HepG2 (cell line): Measurements from ENCODE around the gene RABGAP1L. TPM values are rescaled to one million over a fixed set of nuclear protein-coding genes. Genes with fewer than 3 reads are reported as not detected.

Source experiments
- ATAC-seq: fragments of 200-7000 bp; cut with Tn5 transposase; 3 replicates; pipeline ENCODE4 v1.9.1; 2020; ENCODE audit warnings: mild to moderate bottlenecking, moderate library complexity
- BruUV-seq: library from RNA; stranded (reverse); fragments of 400-500 nt; replicated peaks from 2 replicates; lab custom pipeline; 2021; lab: Mats Ljungman, UMichigan
- CTCF ChIA-PET: fragments of 300-600 bp; formaldehyde crosslinking; extraction: SDS; loops from one replicate; lab custom pipeline; 2021; ENCODE audit warnings: low total read pairs, inconsistent platforms, low intra/inter-chr PET ratio; lab: Yijun Ruan, JAX
- POLR2A ChIA-PET: fragments of 350-600 bp; sonication (Branson Sonifier 250); formaldehyde crosslinking; loops from one replicate; lab custom pipeline; 2020; ENCODE audit warnings: antibody characterized with exemption, inconsistent platforms; lab: Yijun Ruan, JAX
- DNase-seq: peaks from one replicate; pipeline ENCODE4 v3.0.0-alpha.2; 2015; ENCODE audit warnings: low spot score
- FAIRE-seq: peaks from 3 replicates; lab custom pipeline; 2011; peaks lifted over from hg19 to GRCh38; lab: Jason Lieb, UNC
- H2AFZ ChIP-seq: one replicate; pipeline ENCODE4 v1.6.1; 2011; ENCODE audit warnings: low read length, inconsistent platforms
- H3K27ac ChIP-seq: fragments of 300-600 bp; 3 replicates; pipeline ENCODE4 v1.8.0; 2011; ENCODE audit warnings: mixed run types, mild to moderate bottlenecking, mixed read lengths, low read length, inconsistent platforms; ENCODE audit not compliant: insufficient read depth; ENCODE audit errors: extremely low read length
- H3K27me3 ChIP-seq, 2 experiments: fragments of 200-600 bp in 1 of 2; 2 replicates in 1 of 2; 3 replicates in 1 of 2; pipeline versions ENCODE4 v1.6.0 to v1.8.0; 2011; ENCODE audit warnings: low read length in 2 of 2, mild to moderate bottlenecking in 2 of 2, moderate library complexity in 2 of 2, inconsistent platforms in 1 of 2; ENCODE audit not compliant: insufficient read depth in 2 of 2, control insufficient read depth in 1 of 2
- H3K36me3 ChIP-seq, 2 experiments: fragments of 200-600 bp in 1 of 2; replicated peaks in 1 of 2; 2 replicates in 1 of 2; 3 replicates in 1 of 2; pipeline versions ENCODE4 v1.5.1 to v1.8.0; 2011; ENCODE audit warnings: low read length in 2 of 2, inconsistent platforms in 1 of 2; ENCODE audit not compliant: insufficient read depth in 2 of 2, control insufficient read depth in 1 of 2
- H3K4me1 ChIP-seq: 2 replicates; pipeline ENCODE4 v1.5.1; 2012; ENCODE audit warnings: low read length, inconsistent platforms; ENCODE audit not compliant: insufficient read depth
- H3K4me2 ChIP-seq: 2 replicates; pipeline ENCODE4 v1.6.0; 2011; ENCODE audit warnings: low read depth, low read length, inconsistent platforms
- H3K4me3 ChIP-seq, 3 experiments: fragments of 200-600 bp in 1 of 3; sonication (generic), shearing (Covaris generic) in 1 of 3; replicated peaks in 1 of 3; 2 replicates each; pipeline ENCODE4 v1.5.1; 2011 to 2016; ENCODE audit warnings: low read length in 3 of 3, inconsistent platforms in 2 of 3, low read depth in 2 of 3, mild to moderate bottlenecking in 2 of 3, control low read depth in 1 of 3, mixed read lengths in 1 of 3; ENCODE audit not compliant: insufficient read depth in 1 of 3
- H3K79me2 ChIP-seq: one replicate; pipeline ENCODE4 v1.6.1; 2011; ENCODE audit warnings: low read length, inconsistent platforms; ENCODE audit not compliant: insufficient read depth
- H3K9ac ChIP-seq: 2 replicates; pipeline ENCODE4 v1.6.0; 2011; ENCODE audit warnings: mild to moderate bottlenecking, low read depth, low read length, inconsistent platforms; ENCODE audit not compliant: insufficient read depth
- H3K9me3 ChIP-seq: 2 replicates; pipeline ENCODE4 v1.5.1; 2012; ENCODE audit warnings: mild to moderate bottlenecking, low read length
- H4K20me1 ChIP-seq: 2 replicates; pipeline ENCODE4 v1.6.0; 2011; ENCODE audit warnings: inconsistent platforms, mild to moderate bottlenecking, low read length, moderate library complexity; ENCODE audit not compliant: insufficient read depth
- BHLHE40 ChIP-seq: IDR thresholded peaks from 2 replicates; pipeline ENCODE4 v1.6.1; 2011; ENCODE audit warnings: low read length, improper control_type of control experiment
- EP300 ChIP-seq, 3 experiments: sonication (generic) in 1 of 3; formaldehyde crosslinking in 1 of 3; IDR thresholded peaks; 2 replicates each; pipeline versions ENCODE4 v1.5.1 to v1.6.1; 2011 to 2020; ENCODE audit warnings: low read depth in 2 of 3, low read length in 2 of 3, borderline replicate concordance in 1 of 3, improper control_type of control experiment in 1 of 3, mild to moderate bottlenecking in 1 of 3, missing genetic modification reagents in 1 of 3, moderate library complexity in 1 of 3
- KDM5A ChIP-seq: fragments of 200-600 bp; sonication (generic); IDR thresholded peaks from 2 replicates; pipeline ENCODE4 v1.7.0; 2018; ENCODE audit warnings: antibody characterized with exemption, mild to moderate bottlenecking, low read length, borderline replicate concordance
- MTF2 ChIP-seq: sonication (generic); formaldehyde crosslinking; IDR thresholded peaks from 2 replicates; pipeline ENCODE4 v1.5.0; 2020; ENCODE audit warnings: missing genetic modification reagents, borderline replicate concordance
- NCOA2 ChIP-seq: sonication (generic); formaldehyde crosslinking; IDR thresholded peaks from 2 replicates; pipeline ENCODE4 v1.8.0; 2022; ENCODE audit warnings: inconsistent platforms
- NFYC ChIP-seq: IDR thresholded peaks from 2 replicates; pipeline ENCODE4 v1.6.1; 2016; ENCODE audit warnings: missing genetic modification reagents, missing compliant biosample characterization
- PAXIP1 ChIP-seq: sonication (generic); formaldehyde crosslinking; conservative IDR thresholded peaks from 2 replicates; pipeline ENCODE4 v1.4.0; 2020; ENCODE audit warnings: mild to moderate bottlenecking, missing genetic modification reagents, moderate library complexity
- POLR2AphosphoS2 ChIP-seq: IDR thresholded peaks from 2 replicates; pipeline ENCODE4 v1.6.1; 2011; ENCODE audit warnings: low read depth, low read length, improper control_type of control experiment
- ZFP36 ChIP-seq: fragments of 150-350 bp; IDR thresholded peaks from 2 replicates; pipeline ENCODE4 v1.6.1; 2018; ENCODE audit warnings: borderline replicate concordance, low read length, low read depth; ENCODE audit not compliant: partially characterized antibody
- ZNF232 ChIP-seq: sonication (generic); formaldehyde crosslinking; IDR thresholded peaks from 2 replicates; pipeline ENCODE4 v1.4.0; 2020; ENCODE audit warnings: missing genetic modification reagents, borderline replicate concordance
- ZNF337 ChIP-seq: sonication (generic); formaldehyde crosslinking; IDR thresholded peaks from 2 replicates; pipeline ENCODE4 v1.5.1; 2020; ENCODE audit warnings: missing genetic modification reagents, low read depth, mild to moderate bottlenecking, borderline replicate concordance
- ZNF605 ChIP-seq: sonication (generic); formaldehyde crosslinking; IDR thresholded peaks from 2 replicates; pipeline ENCODE4 v1.8.0; 2022; ENCODE audit warnings: mild to moderate bottlenecking, missing genetic modification reagents
- ZNF607 ChIP-seq: sonication (generic); formaldehyde crosslinking; IDR thresholded peaks from 2 replicates; pipeline ENCODE4 v1.5.1; 2020; ENCODE audit warnings: missing genetic modification reagents, mild to moderate bottlenecking, borderline replicate concordance
- ZNF772 ChIP-seq: sonication (generic); formaldehyde crosslinking; IDR thresholded peaks from 2 replicates; pipeline ENCODE4 v1.5.0; 2020; ENCODE audit warnings: mild to moderate bottlenecking, missing genetic modification reagents
- ZNF790 ChIP-seq: sonication (generic); formaldehyde crosslinking; IDR thresholded peaks from 2 replicates; pipeline ENCODE4 v1.8.0; 2022; ENCODE audit warnings: missing genetic modification reagents, mild to moderate bottlenecking, borderline replicate concordance
- in situ Hi-C: cut with HindIII; loops from 2 replicates; pipeline ENCODE4 v1.10.0; 2017; ENCODE audit warnings: low pct_unique_long_range_greater_than_20kb; ENCODE audit not compliant: extremely low pct_ligation_motif_present
- intact Hi-C: fragments of 100-400 bp; cut with micrococcal nuclease; formaldehyde crosslinking; loops from one replicate; pipeline ENCODE4 v1.10.0; 2022; ENCODE audit not compliant: unreplicated experiment
- polyA plus RNA-seq, 8 experiments: library from polyadenylated mRNA; depleted of rRNA in 3 of 8; stranded (reverse) in 7 of 8; unstranded in 1 of 8; fragments of >200 nt; fragmentation: Illumina TruSeq in 4 of 8; extraction: Trizol in 4 of 8; gene quantifications; 2 replicates each; pipeline versions ENCODE4 v1.2.1 to v1.2.3, GENCODE V29; 2011 to 2016; ENCODE audit warnings: low read depth in 4 of 8, missing spikeins in 1 of 8, mixed read lengths in 1 of 8; ENCODE audit not compliant: insufficient read depth in 1 of 8
- total RNA-seq, 5 experiments: library from RNA; depleted of rRNA; stranded (reverse); fragments of >200 nt; fragmentation: Illumina TruSeq; extraction: Trizol; gene quantifications; 2 replicates each; pipeline ENCODE4 v1.2.3, GENCODE V29; 2016; ENCODE audit warnings: low read depth in 1 of 5
- TF ChIP-seq, protein P1 (sequence below): sonication (generic); formaldehyde crosslinking; IDR thresholded peaks from 2 replicates; pipeline ENCODE4 v1.4.0; 2020; ENCODE audit warnings: missing genetic modification reagents

The RABGAP1L gene
- total and polyA plus RNA-seq, 2 of the 13 experiments (the other 11 are each of a cell fraction or from before 2014, with no cell fraction given) = 7.9 to 22.6 TPM

DNA sequence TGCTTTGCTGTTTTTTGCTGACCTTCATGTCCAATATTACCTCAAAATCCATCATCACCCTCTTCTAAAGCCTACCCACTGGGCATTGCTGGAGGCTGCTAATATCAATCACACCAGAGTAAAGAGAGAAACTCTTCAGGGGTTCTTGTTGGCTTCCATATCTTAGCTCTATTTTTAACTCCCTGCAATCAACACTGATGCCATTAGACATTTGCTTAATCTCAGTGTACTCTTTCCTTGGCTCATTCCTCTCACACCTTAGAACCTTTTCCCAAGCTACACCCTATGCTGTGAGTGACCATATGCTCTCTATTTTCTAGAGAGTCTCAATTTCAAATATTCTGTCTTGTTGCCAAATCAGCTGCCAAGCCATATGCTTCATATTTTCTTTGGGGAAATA, 40.6 kb upstream of the RABGAP1L start:
- H3K4me2 ChIP-seq = no peak overlapping the region
- H3K9ac ChIP-seq = no peak overlapping the region
- H3K27ac ChIP-seq = no peak overlapping the region
- H2AFZ ChIP-seq = no peak overlapping the region
- DNase-seq = no peak
- intact Hi-C loops (no loop called here), in situ Hi-C loops (loop anchor here (10.0 kb wide), 1 partner anchor 64 kb away; no protein-coding TSS in a partner anchor)
- no peaks in the 10 kb centered on the region for H3K36me3 ChIP-seq
- ChIA-PET POLR2A (no interaction called here), CTCF (no interaction called here)
- no peaks in the 10 kb centered on the region for H3K9me3 ChIP-seq
- FAIRE-seq = no peak
- peaks cover 20% of the 10 kb centered on the region for H3K4me1 ChIP-seq
- H4K20me1 ChIP-seq = no peaks in the 10 kb centered on the region
- H3K79me2 ChIP-seq = no peaks in the 10 kb centered on the region
- TF ChIP-seq ZNF232 (no peak), ZNF790 (CRISPR knock-in tag) (no peak), KDM5A (no peak), ZNF607 (CRISPR knock-in tag) (no peak), ZNF337 (CRISPR knock-in tag) (no peak), NFYC (CRISPR knock-in tag) (no peak), PAXIP1 (CRISPR knock-in tag) (no peak), BHLHE40 (no peak), POLR2AphosphoS2 (no peak), MTF2 (CRISPR knock-in tag) (no peak), ZFP36 (no peak), ZNF605 (CRISPR knock-in tag) (no peak), ZNF772 (CRISPR knock-in tag) (no peak), EP300 (IDR thresholded peaks at IDR 0.05; ENCODE audit: low read depth in 2 of 2, low read length in 2 of 2) (no peak), EP300 (CRISPR knock-in tag; IDR thresholded peaks at IDR 0.05; ENCODE audit: borderline replicate concordance) (no peak), NCOA2 (CRISPR knock-in tag) (no peak)
- TF ChIP-seq, protein P1, sequence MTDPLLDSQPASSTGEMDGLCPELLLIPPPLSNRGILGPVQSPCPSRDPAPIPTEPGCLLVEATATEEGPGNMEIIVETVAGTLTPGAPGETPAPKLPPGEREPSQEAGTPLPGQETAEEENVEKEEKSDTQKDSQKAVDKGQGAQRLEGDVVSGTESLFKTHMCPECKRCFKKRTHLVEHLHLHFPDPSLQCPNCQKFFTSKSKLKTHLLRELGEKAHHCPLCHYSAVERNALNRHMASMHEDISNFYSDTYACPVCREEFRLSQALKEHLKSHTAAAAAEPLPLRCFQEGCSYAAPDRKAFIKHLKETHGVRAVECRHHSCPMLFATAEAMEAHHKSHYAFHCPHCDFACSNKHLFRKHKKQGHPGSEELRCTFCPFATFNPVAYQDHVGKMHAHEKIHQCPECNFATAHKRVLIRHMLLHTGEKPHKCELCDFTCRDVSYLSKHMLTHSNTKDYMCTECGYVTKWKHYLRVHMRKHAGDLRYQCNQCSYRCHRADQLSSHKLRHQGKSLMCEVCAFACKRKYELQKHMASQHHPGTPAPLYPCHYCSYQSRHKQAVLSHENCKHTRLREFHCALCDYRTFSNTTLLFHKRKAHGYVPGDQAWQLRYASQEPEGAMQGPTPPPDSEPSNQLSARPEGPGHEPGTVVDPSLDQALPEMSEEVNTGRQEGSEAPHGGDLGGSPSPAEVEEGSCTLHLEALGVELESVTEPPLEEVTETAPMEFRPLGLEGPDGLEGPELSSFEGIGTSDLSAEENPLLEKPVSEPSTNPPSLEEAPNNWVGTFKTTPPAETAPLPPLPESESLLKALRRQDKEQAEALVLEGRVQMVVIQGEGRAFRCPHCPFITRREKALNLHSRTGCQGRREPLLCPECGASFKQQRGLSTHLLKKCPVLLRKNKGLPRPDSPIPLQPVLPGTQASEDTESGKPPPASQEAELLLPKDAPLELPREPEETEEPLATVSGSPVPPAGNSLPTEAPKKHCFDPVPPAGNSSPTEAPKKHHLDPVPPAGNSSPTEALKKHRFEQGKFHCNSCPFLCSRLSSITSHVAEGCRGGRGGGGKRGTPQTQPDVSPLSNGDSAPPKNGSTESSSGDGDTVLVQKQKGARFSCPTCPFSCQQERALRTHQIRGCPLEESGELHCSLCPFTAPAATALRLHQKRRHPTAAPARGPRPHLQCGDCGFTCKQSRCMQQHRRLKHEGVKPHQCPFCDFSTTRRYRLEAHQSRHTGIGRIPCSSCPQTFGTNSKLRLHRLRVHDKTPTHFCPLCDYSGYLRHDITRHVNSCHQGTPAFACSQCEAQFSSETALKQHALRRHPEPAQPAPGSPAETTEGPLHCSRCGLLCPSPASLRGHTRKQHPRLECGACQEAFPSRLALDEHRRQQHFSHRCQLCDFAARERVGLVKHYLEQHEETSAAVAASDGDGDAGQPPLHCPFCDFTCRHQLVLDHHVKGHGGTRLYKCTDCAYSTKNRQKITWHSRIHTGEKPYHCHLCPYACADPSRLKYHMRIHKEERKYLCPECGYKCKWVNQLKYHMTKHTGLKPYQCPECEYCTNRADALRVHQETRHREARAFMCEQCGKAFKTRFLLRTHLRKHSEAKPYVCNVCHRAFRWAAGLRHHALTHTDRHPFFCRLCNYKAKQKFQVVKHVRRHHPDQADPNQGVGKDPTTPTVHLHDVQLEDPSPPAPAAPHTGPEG (CRISPR knock-in tag) = no peak
- BruUV-seq = no TSS peak
- no peaks in the 10 kb centered on the region for H3K27me3 ChIP-seq
- ATAC-seq = no peak
- H3K4me3 ChIP-seq = no peak overlapping the region
